D341Med (cell line): Measurements from ENCODE around the gene KLHL7.
"Not testable (repeated sequence)": the region's sequence is repeated elsewhere in the genome, so short reads cannot be mapped to it uniquely, and the experiment has no call there.

ENCODE experiments used
- DNase-seq: peaks from one replicate; pipeline ENCODE4 v3.0.0; 2012; ENCODE audit warnings: low spot score

Gene KLHL7

GRCh38 chr7:23214423-23214822 is 108.8 kb downstream of the KLHL7 start:
- DNase-seq: no peak

GRCh38 chr7:23214938-23215337 is 109.4 kb downstream of the KLHL7 start:
- no peak for DNase-seq

GRCh38 chr7:23216021-23216420 is 110.4 kb downstream of the KLHL7 start:
- DNase-seq: no peak

- DNase-seq: no peak
These were observed 112.6 kb downstream of the KLHL7 start for GRCh38 chr7:23218196-23218595.

- no peak for DNase-seq
These were observed 115.2 kb downstream of the KLHL7 start for GRCh38 chr7:23220690-23221305.

GRCh38 chr7:23222439-23223030 is 117.0 kb downstream of the KLHL7 start:
- no peak for DNase-seq

GRCh38 chr7:23224364-23224763 is 118.8 kb downstream of the KLHL7 start:
- DNase-seq: not testable (repeated sequence)

- DNase-seq: no peak
These were observed 121.4 kb downstream of the KLHL7 start for GRCh38 chr7:23226844-23227450.
